ENCODE data around the gene ZNF516. TPM values are rescaled to one million over a fixed set of nuclear protein-coding genes. Genes with fewer than 3 reads are reported as not detected.

Gene ZNF516
- total RNA-seq, 1 experiment from 2014 or later, result 22.6 TPM

- TF ChIP-seq CTCF (conservative IDR thresholded peaks at IDR 0.05), result no peak
- DNase-seq, result no peak
- Histone ChIP-seq H4K8ac (replicated peaks; ENCODE audit: insufficient read length, low read depth, low read length) (no peak overlapping the region), H3K4me1 (ENCODE audit: insufficient read depth, low read length) (no peaks in the 10 kb centered on the region), H3K79me1 (ENCODE audit: insufficient read depth, low read depth, low read length, poor library complexity, severe bottlenecking) (peaks cover 4% of the 10 kb centered on the region), H3K4me2 (ENCODE audit: insufficient read depth, insufficient read length, low read length) (no peak overlapping the region), H2BK5ac (ENCODE audit: insufficient read length, low read length) (no peak overlapping the region), H3K27ac (ENCODE audit: insufficient read length, low read depth, low read length) (no peak overlapping the region), H4K91ac (ENCODE audit: insufficient read length, low read depth, low read length) (no peak overlapping the region), H2BK15ac (ENCODE audit: low read depth, low read length) (no peak overlapping the region), H2BK20ac (ENCODE audit: low read depth, low read length, poor library complexity, severe bottlenecking) (no peak overlapping the region), H3K9ac (ENCODE audit: extremely low read depth, insufficient read length, low read length) (no peak overlapping the region), H3K79me2 (ENCODE audit: insufficient read depth, low read length) (no peaks in the 10 kb centered on the region), H2AK5ac (ENCODE audit: insufficient read length, low read length) (no peak overlapping the region), H4K20me1 (ENCODE audit: control insufficient read depth, insufficient read depth, insufficient read length) (no peaks in the 10 kb centered on the region), H3K4ac (ENCODE audit: low read depth, low read length) (no peak overlapping the region), H3K23me2 (ENCODE audit: insufficient read length, low read depth, low read length, poor library complexity, severe bottlenecking) (no peaks in the 10 kb centered on the region), H2AFZ (ENCODE audit: low read length) (no peak overlapping the region), H3K9me3 (ENCODE audit: control insufficient read depth, low read depth, low read length) (no peaks in the 10 kb centered on the region), H3T11ph (ENCODE audit: low read length) (no peak overlapping the region), H3K14ac (ENCODE audit: insufficient read depth, low read length) (no peak overlapping the region; the same call in 1 of the 2 replicates), H3K56ac (ENCODE audit: insufficient read length, low read depth, low read length) (no peak overlapping the region), H3K18ac (ENCODE audit: insufficient read length, low read depth, low read length) (no peak overlapping the region), H3K23ac (ENCODE audit: insufficient read length, low read depth, low read length) (no peak overlapping the region), H2BK12ac (ENCODE audit: insufficient read length, low read depth, low read length) (no peak overlapping the region), H4K5ac (ENCODE audit: insufficient read length, low read depth, low read length) (no peak overlapping the region), H2BK120ac (ENCODE audit: low read depth, low read length, poor library complexity, severe bottlenecking) (no peak overlapping the region), H3K27me3 (ENCODE audit: insufficient read depth, low read length) (no peaks in the 10 kb centered on the region)
- H3K36me3 Mint-ChIP-seq (ENCODE audit: insufficient read depth in 1 of 3, low read depth in 3 of 3), result peaks cover 0 to 13% (median 6%) of the 10 kb centered on the region in 3 experiments; a peak in 4 of 7 replicates
- H3K9me3 Mint-ChIP-seq, result peaks cover 5 to 8% of the 10 kb centered on the region in 2 experiments; a peak in 3 of 5 replicates
- no peaks in the 10 kb centered on the region for H3K27me3 Mint-ChIP-seq (ENCODE audit: low read depth)
- peaks cover 7 to 10% of the 10 kb centered on the region in 2 experiments for H3K4me1 Mint-ChIP-seq
- H3K27ac Mint-ChIP-seq, result no peak overlapping the region; a peak in 1 of 7 replicates
- H3K4me3 Mint-ChIP-seq, result no peak overlapping the region
- WGBS (ENCODE audit: extremely low coverage, insufficient read length, low lambda C conversion rate), result no CpG with 5 or more reads among the region's 10 CpGs
Observed at GRCh38 chr18:76385681-76385975, 109.4 kb downstream of the ZNF516 start.

All from H9 (cell line).